GM19467 (cell line): ENCODE data around the gene TMEM44.

Source experiments
- ATAC-seq: cut with Tn5 transposase; IDR thresholded peaks from one replicate; pipeline ENCODE4 v1.9.1; 2021; ENCODE audit warnings: mild to moderate bottlenecking, moderate library complexity; ENCODE audit not compliant: unreplicated experiment

Gene TMEM44

DNA sequence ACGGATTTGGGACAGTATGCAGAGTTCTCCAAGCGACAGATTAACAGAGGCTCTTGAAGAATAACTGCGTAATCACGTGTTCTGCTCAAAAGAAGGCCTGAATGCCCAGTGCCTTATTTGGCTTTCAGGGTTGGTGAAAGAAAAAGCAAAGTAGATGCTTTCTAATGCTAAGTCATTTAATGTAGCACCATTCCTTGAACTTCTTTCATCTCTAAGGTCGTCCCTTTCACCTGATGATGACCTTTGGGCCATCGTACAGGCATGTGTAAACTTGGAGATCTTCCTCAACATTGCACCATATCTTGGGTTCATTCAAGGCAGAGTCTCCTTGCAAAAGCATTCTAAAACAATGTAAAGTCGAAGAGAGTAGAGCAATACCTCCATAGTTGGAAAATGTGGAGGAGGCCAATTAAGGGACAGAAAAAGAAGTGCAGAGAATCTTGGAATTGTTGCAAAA, 48.9 kb downstream of the TMEM44 start:
- no peak for ATAC-seq

- ATAC-seq: no peak
Measured at GRCh38 chr3:194582196-194582905, 50.9 kb downstream of the TMEM44 start.

DNA sequence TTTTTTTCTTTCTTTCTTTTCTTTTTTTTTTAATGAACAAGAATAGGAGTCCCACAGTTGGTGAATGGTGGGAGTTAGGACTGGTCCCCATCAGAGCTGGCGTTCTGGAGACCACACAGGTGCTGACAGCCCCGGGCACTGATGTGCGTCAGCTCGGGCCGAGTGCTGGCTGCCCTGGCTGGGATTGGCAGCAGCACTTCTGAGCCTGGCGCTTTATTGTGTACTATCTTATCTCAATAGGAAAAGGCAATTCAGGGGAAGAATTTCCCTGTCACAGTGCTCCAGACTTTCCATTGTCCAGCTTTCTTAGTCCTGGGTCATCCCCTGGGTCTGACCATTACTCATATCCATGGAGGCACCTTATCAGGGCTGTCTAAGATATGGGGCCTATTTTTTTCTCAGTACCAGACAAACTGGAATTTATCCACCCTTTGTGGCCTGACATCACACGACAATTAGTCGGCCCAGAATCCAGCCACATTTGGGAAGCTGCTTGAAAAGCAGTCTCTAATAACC, 54.1 kb downstream of the TMEM44 start:
- ATAC-seq: no peak

- no peak for ATAC-seq
Measured at GRCh38 chr3:194577986-194578905, 55.0 kb downstream of the TMEM44 start.

DNA sequence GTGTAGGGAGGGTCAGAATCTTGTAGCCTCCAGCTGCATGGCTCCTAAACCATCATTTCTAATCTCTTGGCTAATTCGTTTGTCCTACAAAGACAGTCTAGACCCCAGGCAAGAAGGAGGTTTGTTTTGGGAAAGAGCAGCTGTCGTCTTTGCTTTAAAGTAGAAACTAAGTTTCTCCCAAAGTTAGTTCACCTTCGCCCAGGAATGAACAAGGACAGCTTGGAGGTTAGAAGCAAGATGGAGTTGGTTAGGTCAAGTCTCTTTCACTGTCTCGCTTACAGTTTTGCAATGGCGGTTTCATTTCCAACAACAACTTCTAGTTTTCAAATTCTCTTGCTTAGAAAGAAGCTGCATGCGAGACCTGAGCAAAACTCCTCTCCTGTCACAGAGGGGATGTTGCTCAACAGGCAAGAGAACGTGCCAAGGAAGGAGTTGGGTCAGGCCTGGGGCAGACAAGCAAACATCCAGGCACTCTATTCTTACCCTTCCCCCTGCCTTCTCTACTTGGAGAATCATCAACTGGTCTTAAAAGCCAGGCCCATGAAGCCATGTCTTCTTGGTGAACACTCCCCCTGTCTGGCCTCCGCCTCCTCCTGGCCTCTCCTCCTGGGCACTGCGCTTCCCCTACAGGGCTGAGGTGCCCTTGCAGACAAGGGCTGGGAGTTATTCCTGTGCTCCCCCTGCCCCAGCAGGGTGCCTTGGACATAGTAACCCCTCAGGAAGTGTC, 57.6 kb downstream of the TMEM44 start:
- ATAC-seq: no peak

DNA sequence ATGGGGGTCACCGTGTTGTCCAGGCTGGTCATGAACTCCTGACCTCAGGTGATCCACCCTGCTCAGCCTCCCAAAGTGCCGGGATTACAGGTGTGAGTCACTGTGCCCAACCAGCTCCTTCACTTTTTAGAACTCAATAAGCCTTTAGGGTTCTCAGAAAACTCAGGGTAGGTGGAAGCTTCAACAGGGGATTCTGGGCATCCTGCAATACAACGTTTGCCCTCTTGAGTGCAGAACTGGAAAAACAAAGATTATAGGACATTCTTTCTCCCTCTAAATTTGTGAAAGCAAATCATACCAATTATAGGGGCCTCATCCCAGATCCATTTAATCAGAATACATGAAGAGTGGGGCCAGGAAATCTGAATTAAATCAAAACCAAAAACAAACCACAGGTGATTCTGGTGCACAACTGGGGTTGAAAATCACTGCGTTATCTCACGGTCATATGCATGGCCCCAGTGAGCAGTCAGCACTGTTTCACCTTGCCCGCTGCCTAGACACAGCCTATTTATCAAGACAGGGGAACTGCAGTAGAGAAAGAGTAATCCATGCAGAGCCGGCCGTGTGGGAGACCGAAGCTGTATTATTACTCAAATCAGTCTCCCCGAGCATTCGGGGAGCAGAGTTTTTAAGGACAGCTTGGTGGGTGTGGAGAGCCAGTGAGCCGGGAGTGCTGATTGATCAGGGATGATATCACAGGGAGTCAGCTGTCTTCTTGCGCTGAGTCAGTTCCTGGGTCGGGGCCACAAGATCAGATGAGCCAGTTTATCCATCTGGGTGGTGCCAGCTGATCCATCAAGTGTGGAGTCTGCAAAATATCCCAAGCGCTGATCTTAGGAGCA, 58.4 kb downstream of the TMEM44 start:
- ATAC-seq: no peak

DNA sequence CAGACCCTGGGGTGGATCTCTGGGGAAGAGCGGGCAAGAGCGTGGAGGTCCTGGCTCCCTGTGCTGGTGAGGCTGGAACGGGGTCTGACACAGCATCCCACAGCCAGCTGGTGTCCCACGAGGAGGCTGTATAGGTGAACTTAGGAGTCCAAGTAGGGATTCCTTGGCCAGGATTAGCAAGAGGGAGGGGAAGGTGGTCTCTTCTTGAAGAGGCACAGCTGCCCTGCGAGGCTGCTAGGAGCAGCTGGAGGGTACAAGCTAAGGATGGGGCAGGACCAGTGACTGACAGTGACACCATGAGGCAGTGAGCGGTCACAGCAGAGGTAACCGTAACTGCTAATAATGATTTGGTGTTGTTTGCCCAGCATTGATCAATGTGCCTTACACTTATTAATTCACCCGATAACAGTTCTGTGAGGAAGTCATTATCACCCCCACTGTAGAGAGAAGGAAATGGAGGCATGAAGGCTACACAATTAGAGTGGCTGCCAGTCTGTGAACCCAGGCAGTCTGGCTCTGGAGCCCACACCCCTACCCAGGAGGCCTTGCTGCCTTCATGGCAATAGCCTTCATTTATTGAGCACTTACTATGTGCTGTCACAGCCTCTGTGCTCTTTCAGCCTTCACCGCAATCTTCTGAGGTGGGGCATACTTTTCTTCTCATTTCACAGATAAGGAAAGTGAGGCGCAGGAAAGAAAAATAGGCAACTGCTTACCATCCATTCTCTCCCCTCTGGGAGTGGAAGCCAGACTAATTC, 59.4 kb downstream of the TMEM44 start:
- peak; percentile 74 for ATAC-seq

- ATAC-seq: no peak
Measured at GRCh38 chr3:194572944-194573491, 60.2 kb downstream of the TMEM44 start.

DNA sequence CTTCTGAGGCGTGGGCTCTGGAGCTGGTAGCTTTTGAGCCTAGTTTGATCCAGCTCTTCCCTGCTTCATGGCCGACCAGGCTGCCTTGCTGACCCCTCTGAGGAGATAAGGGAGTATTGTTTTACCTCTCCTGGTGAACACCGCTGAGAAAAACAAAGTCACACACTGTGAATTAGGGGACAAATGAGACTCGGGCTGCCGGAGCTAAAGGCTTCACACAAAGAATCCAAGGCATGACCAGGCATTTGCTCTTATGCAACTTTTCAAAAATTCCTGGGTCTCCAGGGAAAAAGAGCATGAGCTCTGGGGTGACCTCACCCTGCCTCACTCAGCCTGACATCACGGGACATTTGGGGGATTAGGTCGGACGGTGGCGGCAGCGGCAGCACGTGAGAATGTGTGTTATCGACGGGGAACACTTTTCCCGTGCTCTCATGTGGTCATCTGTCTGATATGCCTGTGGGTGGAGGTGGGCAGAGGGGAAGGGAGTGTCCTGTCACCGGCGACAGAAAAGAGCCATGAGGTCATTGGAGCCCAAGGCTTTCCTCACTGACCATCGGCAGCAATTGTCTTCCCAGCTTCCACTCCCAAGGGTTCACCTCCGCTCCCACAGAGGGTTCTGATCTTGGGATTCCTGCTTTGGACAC, 61.0 kb downstream of the TMEM44 start:
- ATAC-seq: no peak

GRCh38 chr3:194571491-194572142, 61.6 kb downstream of the TMEM44 start:
- ATAC-seq: no peak

DNA sequence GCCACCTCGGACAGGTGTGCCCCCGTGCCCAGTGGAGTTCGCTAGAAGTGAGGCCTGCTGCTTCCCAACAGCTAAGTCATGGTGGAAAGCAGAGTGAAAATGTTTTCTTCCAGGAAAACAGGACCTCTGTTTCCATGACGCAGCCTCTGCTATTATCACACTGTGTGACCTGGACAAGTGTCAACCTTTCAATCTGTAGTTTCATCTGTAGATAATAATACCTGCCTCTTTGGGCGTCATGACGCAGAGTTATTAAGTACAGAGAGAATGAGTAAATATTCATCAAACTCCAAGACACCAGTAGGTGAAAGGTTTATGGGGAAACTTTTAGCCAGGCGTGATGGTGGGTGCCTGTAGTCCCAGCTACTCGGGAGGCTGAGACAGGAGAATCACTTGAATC, 62.3 kb downstream of the TMEM44 start:
- ATAC-seq: no peak

DNA sequence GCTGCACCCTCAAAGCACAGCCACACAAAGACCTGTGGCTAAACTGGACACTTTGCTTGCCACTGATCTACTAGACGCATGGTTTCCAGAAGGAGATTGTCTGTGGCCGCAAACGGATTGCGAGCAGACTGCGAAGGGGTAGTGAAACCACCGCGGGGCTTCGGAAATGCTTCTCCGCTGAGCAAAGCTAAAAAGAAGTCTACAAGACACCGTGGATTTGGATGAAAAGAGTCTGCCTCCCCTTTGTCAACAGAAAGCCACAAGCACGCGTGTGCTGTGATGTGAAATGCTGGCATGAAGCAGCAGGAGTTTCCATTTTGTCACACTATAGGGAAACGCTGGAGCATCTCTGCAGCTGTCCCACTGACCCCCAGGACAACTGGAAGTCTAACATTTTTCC, 63.0 kb downstream of the TMEM44 start:
- no peak for ATAC-seq

- ATAC-seq: no peak
Measured at GRCh38 chr3:194569252-194569651, 64.0 kb downstream of the TMEM44 start.

DNA sequence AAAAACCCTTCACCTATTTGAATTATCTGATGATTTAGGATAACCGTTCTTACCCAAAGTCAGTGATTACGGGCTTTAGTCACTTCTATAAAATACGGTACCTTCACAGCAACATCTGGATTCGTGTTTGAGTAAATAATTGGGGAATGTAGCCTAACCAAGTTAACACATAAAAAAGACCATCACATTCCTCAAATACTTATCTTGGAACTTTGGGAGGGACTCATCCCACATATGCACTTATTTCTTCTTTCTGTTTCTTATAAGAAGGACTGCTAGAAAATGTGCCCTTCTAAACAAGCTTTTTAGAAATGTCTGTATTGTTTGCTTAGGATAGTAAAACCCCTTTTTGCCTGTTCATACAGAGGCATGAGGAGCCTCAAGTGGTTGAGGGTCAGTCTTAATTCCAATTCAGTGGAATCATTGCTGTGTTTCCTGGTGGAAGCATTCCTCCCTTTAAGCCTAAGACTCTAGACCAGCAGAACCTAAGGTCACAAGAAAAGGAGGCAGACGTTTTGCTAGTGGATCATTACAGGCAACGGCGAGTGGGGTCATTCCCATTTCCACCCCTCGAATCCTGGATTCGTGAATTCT, 67.5 kb downstream of the TMEM44 start:
- no peak for ATAC-seq

DNA sequence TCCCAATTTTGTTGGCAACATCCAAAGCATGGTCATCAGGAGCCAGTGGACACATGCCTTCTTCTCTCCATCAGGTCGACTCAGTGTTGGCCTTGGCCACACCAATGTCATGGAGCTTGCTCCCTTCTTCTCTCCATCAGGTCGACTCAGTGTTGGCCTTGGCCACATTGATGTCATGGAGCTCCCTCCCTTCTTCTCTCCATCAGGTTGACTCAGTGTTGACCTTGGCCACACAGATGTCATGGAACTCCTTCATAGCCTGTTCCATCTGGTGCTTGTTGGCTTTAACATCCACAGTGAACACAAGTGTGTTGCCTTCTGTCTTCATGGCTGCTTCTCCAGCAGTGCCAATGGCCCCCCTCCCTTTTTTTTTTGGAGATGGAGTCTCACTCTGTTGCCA, 70.2 kb downstream of the TMEM44 start:
- no peak for ATAC-seq

DNA sequence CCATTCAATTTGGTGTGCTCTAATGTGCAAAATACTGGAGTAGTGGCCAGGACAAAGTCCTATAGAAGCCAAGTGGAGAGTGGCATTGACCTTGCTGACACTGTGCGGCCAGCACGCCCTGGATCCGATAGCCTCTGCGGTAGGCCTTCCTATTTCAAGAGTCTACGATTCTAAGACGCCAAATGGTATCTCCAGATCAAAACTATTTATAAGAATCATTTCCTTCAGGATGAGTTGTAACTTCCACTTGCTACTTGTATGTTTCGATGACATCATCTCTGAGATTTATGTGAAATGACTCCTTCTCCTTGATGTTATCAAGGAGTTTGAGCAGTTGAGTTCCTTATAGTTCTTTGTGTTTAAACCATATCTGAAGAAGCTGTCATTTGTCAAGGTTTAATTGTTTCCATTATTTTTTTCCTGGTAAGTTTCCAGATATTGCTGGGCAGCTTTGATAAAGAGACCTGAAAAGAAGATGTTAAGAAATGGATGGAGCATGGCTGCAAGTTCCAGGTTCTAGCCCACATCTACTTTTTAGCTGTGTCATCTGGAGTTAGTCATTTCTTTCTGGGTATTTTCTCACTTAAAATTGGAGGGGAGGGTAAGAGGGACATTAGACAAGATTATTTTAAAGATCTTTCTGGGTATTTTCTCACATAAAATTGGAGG, 71.8 kb downstream of the TMEM44 start:
- no peak for ATAC-seq

GRCh38 chr3:194560047-194560446, 73.2 kb downstream of the TMEM44 start:
- ATAC-seq: no peak
